DND-41 (cell line): ENCODE results near the gene TTYH1.

Source experiments
- CTCF ChIP-seq: IDR thresholded peaks from 2 replicates; pipeline ENCODE4 v1.5.1; 2012; ENCODE audit warnings: borderline replicate concordance, low read length, moderate library complexity, mild to moderate bottlenecking; ENCODE audit not compliant: poor library complexity, severe bottlenecking; ENCODE audit errors: extremely low read depth
- EZH2 ChIP-seq: IDR thresholded peaks from 3 replicates; pipeline ENCODE4 v1.6.1; 2012; ENCODE audit warnings: borderline replicate concordance, low read depth, mild to moderate bottlenecking, moderate library complexity, low read length, inconsistent platforms; ENCODE audit not compliant: severe bottlenecking

- TF ChIP-seq CTCF (no peak), EZH2 (no peak)
These were observed 43.5 kb downstream of the TTYH1 start for GRCh38 chr19:54458648-54459281.
